ENCODE measurements around the gene KATNBL1. TPM values are rescaled to one million over a fixed set of nuclear protein-coding genes. Genes with fewer than 3 reads are reported as not detected.

The KATNBL1 gene
- total RNA-seq, 3 donors from 2014 or later: 43.7 to 67.6 (median 61.0) TPM

DNA sequence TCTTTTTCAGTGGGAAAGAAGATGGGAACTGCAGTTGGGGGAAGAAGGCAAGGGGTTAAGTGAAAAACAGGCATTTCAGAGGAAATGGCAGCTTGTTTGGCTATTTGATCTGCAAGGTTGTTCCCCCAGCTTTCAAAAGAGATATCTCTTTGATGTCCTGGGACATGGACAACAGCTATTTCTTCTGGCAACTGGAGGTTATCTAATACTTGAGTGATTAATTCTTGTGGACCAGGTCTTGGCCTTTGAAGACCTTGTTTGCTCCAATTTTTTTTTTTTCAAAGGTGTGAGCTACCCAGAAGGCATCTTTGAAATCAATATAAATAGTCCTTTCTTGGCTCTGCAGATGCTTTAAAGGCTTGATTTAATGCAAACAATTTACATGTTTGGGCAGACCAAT is 51.5 kb downstream of the KATNBL1 start:
- no peak overlapping the region for H3K4me3 ChIP-seq
- H3K9me3 ChIP-seq: peaks cover 8 to 31% of the 10 kb centered on the region in 2 donors
- no peak overlapping the region for H3K27ac ChIP-seq
- intact Hi-C loops (cut with DNase I; ENCODE audit: low total_unique reads): loop anchor here (10.0 kb wide), 1 partner anchor 1504 kb away; no protein-coding TSS in a partner anchor
- no peak for DNase-seq (ENCODE audit: low spot score in 2 of 2)
- no peaks in the 10 kb centered on the region for H3K36me3 ChIP-seq
- H3K27me3 ChIP-seq: no peaks in the 10 kb centered on the region
- TF ChIP-seq, protein P1, sequence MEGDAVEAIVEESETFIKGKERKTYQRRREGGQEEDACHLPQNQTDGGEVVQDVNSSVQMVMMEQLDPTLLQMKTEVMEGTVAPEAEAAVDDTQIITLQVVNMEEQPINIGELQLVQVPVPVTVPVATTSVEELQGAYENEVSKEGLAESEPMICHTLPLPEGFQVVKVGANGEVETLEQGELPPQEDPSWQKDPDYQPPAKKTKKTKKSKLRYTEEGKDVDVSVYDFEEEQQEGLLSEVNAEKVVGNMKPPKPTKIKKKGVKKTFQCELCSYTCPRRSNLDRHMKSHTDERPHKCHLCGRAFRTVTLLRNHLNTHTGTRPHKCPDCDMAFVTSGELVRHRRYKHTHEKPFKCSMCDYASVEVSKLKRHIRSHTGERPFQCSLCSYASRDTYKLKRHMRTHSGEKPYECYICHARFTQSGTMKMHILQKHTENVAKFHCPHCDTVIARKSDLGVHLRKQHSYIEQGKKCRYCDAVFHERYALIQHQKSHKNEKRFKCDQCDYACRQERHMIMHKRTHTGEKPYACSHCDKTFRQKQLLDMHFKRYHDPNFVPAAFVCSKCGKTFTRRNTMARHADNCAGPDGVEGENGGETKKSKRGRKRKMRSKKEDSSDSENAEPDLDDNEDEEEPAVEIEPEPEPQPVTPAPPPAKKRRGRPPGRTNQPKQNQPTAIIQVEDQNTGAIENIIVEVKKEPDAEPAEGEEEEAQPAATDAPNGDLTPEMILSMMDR (IDR thresholded peaks at IDR 0.05): no peak
- no peak for TF ChIP-seq POLR2A (IDR thresholded peaks at IDR 0.05)
- TF ChIP-seq POLR2AphosphoS5 (IDR thresholded peaks at IDR 0.05): no peak
- no peaks in the 10 kb centered on the region for H3K4me1 ChIP-seq

DNA sequence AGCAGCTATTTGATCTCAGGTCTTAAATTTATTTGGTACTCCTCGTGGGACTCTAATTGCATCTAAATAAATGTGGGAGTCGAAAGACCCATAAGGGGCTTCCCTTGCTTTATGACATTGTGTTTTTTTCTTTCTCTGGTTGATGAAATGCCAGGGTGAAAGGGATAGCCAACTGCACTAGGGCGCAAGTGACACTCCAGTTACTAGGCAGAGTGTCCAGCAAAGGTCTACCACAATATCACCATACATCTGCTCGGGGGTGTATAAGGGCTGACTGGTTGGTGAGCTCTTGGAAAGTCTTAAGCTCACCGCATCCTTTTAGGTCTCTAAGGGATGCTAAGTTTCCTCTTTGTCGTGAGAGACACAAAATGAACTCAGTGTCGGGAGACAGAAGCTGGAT is 54.0 kb downstream of the KATNBL1 start:
- H3K27ac ChIP-seq: no peak overlapping the region
- no peaks in the 10 kb centered on the region for H3K36me3 ChIP-seq
- intact Hi-C loops (cut with DNase I; ENCODE audit: low total_unique reads): loop anchor here (10.0 kb wide), 1 partner anchor 1501 kb away; no protein-coding TSS in a partner anchor
- peaks cover 0 to 19% of the 10 kb centered on the region in 2 donors for H3K9me3 ChIP-seq
- no peak for DNase-seq (ENCODE audit: low spot score in 2 of 2)
- H3K4me3 ChIP-seq: no peak overlapping the region
- TF ChIP-seq POLR2AphosphoS5 (IDR thresholded peaks at IDR 0.05) (no peak), POLR2A (IDR thresholded peaks at IDR 0.05) (no peak)
- TF ChIP-seq, protein P1 (IDR thresholded peaks at IDR 0.05): no peak
- no peaks in the 10 kb centered on the region for H3K27me3 ChIP-seq
- no peaks in the 10 kb centered on the region for H3K4me1 ChIP-seq

DNA sequence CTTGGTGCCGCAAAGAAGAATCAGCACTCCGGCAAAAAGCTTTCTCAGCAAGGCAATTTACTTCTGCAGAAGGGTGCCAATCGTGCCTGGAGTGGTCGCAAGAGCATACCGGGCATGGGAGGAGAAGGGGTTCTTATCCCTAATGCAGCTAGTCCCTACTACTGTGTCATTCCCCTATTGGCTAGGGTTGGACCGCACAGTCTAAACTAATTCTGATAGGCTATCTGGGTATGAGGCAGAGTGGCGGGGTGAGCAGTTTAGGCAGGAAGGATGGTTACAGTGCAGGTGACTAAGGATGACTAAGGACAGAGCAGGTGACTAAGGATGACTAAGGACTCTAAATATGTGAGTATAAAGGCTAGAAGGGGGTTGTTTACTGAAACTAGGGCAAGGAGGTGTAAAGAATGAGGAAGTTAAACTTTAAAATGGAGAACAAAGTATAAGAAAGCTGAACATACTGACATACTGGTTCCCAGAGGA is 55.1 kb downstream of the KATNBL1 start:
- Histone ChIP-seq H3K36me3 (no peaks in the 10 kb centered on the region), H3K9me3 (peaks cover 0 to 18% of the 10 kb centered on the region in 2 donors), H3K4me3 (no peak overlapping the region), H3K27ac (no peak overlapping the region), H3K4me1 (no peaks in the 10 kb centered on the region), H3K27me3 (no peaks in the 10 kb centered on the region)
- intact Hi-C loops (cut with DNase I; ENCODE audit: low total_unique reads): loop anchor here (10.0 kb wide), 1 partner anchor 1500 kb away; no protein-coding TSS in a partner anchor
- no peak for DNase-seq (ENCODE audit: low spot score in 2 of 2)
- TF ChIP-seq POLR2AphosphoS5 (IDR thresholded peaks at IDR 0.05) (no peak), POLR2A (IDR thresholded peaks at IDR 0.05) (no peak)
- TF ChIP-seq, protein P1 (IDR thresholded peaks at IDR 0.05): no peak

DNA sequence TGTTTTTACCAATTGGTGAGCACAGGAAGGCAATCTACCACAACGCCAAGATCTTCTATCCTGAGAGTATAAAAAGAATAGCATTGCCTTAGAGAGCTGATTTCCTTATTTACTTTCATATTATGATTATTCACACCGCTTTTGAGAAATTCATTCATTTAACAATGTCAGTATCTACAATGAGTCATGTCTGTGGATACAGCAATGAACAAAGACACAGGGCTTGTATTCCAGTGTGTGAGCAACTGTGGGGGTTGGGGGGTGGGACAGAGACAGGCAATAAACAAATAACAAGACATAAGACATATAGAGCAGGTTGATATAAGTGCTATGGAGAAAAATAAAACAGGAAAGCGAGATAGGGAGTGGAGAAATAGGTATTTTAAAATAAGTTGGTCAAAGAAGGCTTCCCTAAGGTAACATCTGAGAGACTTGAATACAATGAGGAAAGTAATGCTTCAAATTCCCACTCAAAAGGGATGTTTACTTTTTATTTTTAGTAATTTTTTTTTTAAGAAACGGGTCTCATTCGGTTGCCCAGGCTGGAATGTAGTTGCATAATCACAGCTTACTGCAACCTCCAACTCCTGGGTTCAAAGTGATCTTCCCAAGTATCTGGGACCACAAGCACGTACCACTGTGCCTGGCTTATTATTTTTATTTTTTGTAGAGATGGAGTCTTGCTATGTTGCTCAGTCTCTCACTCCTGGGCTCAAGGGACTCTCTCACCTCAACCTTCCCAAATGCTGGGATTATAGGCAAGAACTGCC is 62.3 kb downstream of the KATNBL1 start:
- intact Hi-C loops (cut with DNase I; ENCODE audit: low total_unique reads): no loop called here
- TF ChIP-seq POLR2AphosphoS5 (IDR thresholded peaks at IDR 0.05): no peak
- TF ChIP-seq, protein P1 (IDR thresholded peaks at IDR 0.05): no peak
- no peak for TF ChIP-seq POLR2A (IDR thresholded peaks at IDR 0.05)

DNA sequence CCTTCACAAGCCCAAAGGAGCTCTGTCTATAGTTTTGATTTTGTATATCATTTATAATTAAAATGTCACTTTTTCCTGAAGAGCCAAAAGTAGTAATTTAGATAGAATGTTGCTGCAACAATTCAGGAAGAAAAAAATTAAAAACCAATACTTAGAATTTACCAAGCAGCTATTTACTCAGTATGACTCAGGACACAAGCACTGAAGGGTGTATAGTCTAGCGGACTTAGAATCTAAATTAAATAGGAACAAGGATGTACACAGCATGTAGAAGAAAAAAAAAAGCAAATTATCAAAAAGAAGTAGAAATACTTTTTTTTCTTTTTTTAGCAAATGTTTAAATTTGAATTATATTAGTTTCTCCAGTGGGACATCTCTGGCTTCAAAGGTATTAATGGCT is 76.4 kb downstream of the KATNBL1 start:
- H3K4me1 ChIP-seq: no peaks in the 10 kb centered on the region
- no peaks in the 10 kb centered on the region for H3K27me3 ChIP-seq
- H3K27ac ChIP-seq: no peak overlapping the region
- no peak for DNase-seq (ENCODE audit: low spot score in 2 of 2)
- intact Hi-C loops (cut with DNase I; ENCODE audit: low total_unique reads): no loop called here
- H3K4me3 ChIP-seq: no peak overlapping the region
- H3K9me3 ChIP-seq: no peaks in the 10 kb centered on the region
- no peaks in the 10 kb centered on the region for H3K36me3 ChIP-seq
- TF ChIP-seq, protein P1 (IDR thresholded peaks at IDR 0.05): no peak
- no peak for TF ChIP-seq POLR2AphosphoS5 (IDR thresholded peaks at IDR 0.05)
- no peak for TF ChIP-seq POLR2A (IDR thresholded peaks at IDR 0.05)

More for the DNA sequence above, 62.3 kb downstream of the KATNBL1 start:
- Histone ChIP-seq H3K36me3 (no peaks in the 10 kb centered on the region), H3K27ac (no peak overlapping the region), H3K9me3 (no peaks in the 10 kb centered on the region), H3K4me3 (no peak overlapping the region), H3K4me1 (no peaks in the 10 kb centered on the region), H3K27me3 (no peaks in the 10 kb centered on the region)
- DNase-seq (ENCODE audit: low spot score in 2 of 2): no peak
